IMR-90 (cell line): ENCODE data around the gene SPTB. TPM values are rescaled to one million over a fixed set of nuclear protein-coding genes. Genes with fewer than 3 reads are reported as not detected.

Source experiments
- ATAC-seq: fragments of 200-7000 bp; cut with Tn5 transposase; 2 replicates; pipeline ENCODE4 v1.9.1; 2020; ENCODE audit warnings: low read depth, mild to moderate bottlenecking, moderate library complexity
- BruUV-seq: library from RNA; stranded (reverse); fragments of 400-500 nt; replicated peaks from 2 replicates; lab custom pipeline; 2021; lab: Mats Ljungman, UMichigan
- CTCF ChIA-PET: fragments of 300-600 bp; formaldehyde crosslinking; extraction: SDS; loops from one replicate; lab custom pipeline; 2021; ENCODE audit warnings: antibody characterized with exemption; lab: Yijun Ruan, JAX
- POLR2A ChIA-PET: fragments of 300-600 bp; sonication (Branson Sonifier 250); formaldehyde crosslinking; loops from one replicate; lab custom pipeline; 2022; ENCODE audit warnings: antibody characterized with exemption; ENCODE audit not compliant: unreplicated experiment; lab: Charles Lee
- DNase-seq: peaks from one replicate; pipeline ENCODE4 v3.0.0; 2013
- H2AFZ ChIP-seq: replicated peaks from 2 replicates; pipeline ENCODE3; 2013; ENCODE audit warnings: low read length, mild to moderate bottlenecking; ENCODE audit not compliant: poor library complexity
- H2AK5ac ChIP-seq: 2 replicates; pipeline ENCODE4 v1.6.1; 2013; ENCODE audit warnings: low read depth, low read length, inconsistent platforms
- H2AK9ac ChIP-seq: replicated peaks from 2 replicates; pipeline ENCODE3; 2013; ENCODE audit warnings: mild to moderate bottlenecking, low read depth, low read length, moderate library complexity; ENCODE audit not compliant: poor library complexity
- H2BK120ac ChIP-seq: 2 replicates; pipeline ENCODE4 v1.6.1; 2013; ENCODE audit warnings: low read depth, low read length, inconsistent platforms
- H2BK15ac ChIP-seq: 3 replicates; pipeline ENCODE4 v1.6.1; 2013; ENCODE audit warnings: low read depth, low read length, inconsistent platforms
- H2BK20ac ChIP-seq: 2 replicates; pipeline ENCODE4 v1.6.1; 2013; ENCODE audit warnings: low read depth, mild to moderate bottlenecking, inconsistent platforms, low read length, moderate library complexity
- H2BK5ac ChIP-seq: 2 replicates; pipeline ENCODE4 v1.6.1; 2013; ENCODE audit warnings: mild to moderate bottlenecking, low read depth, low read length, inconsistent platforms; ENCODE audit not compliant: poor library complexity, severe bottlenecking
- H3K14ac ChIP-seq: replicated peaks from 2 replicates; pipeline ENCODE4 v1.6.1; 2013; ENCODE audit warnings: low read depth, low read length, inconsistent platforms
- H3K18ac ChIP-seq: 2 replicates; pipeline ENCODE4 v1.6.1; 2013; ENCODE audit warnings: low read depth, low read length, control low read depth
- H3K23ac ChIP-seq: 2 replicates; pipeline ENCODE4 v1.6.1; 2013; ENCODE audit warnings: low read depth, low read length, inconsistent platforms
- H3K27ac ChIP-seq: 2 replicates; pipeline ENCODE4 v1.5.1; 2013; ENCODE audit warnings: mild to moderate bottlenecking, control low read depth, low read length; ENCODE audit not compliant: insufficient read depth
- H3K27me3 ChIP-seq: 2 replicates; pipeline ENCODE4 v1.6.1; 2013; ENCODE audit warnings: low read length; ENCODE audit not compliant: control insufficient read depth, insufficient read depth
- H3K36me3 ChIP-seq: 2 replicates; pipeline ENCODE4 v1.6.1; 2013; ENCODE audit warnings: low read length, mixed read lengths; ENCODE audit not compliant: control insufficient read depth, insufficient read depth
- H3K4ac ChIP-seq: 2 replicates; pipeline ENCODE4 v1.6.1; 2013; ENCODE audit warnings: low read depth, low read length, inconsistent platforms
- H3K4me1 ChIP-seq: 2 replicates; pipeline ENCODE4 v1.6.1; 2013; ENCODE audit warnings: low read length, mixed read lengths; ENCODE audit not compliant: control insufficient read depth, insufficient read depth
- H3K4me2 ChIP-seq: 2 replicates; pipeline ENCODE4 v1.6.1; 2013; ENCODE audit warnings: low read depth, mild to moderate bottlenecking, control low read depth, low read length, moderate library complexity
- H3K4me3 ChIP-seq: 2 replicates; pipeline ENCODE4 v1.5.1; 2013; ENCODE audit warnings: low read depth, mild to moderate bottlenecking, control low read depth, low read length, moderate library complexity; ENCODE audit not compliant: insufficient read depth
- H3K56ac ChIP-seq: 2 replicates; pipeline ENCODE4 v1.6.1; 2013; ENCODE audit warnings: low read length, inconsistent platforms; ENCODE audit not compliant: insufficient read depth; ENCODE audit errors: extremely low read depth
- H3K79me1 ChIP-seq, 2 experiments: 2 replicates each; pipeline ENCODE4 v1.6.1; 2013; ENCODE audit warnings: low read length in 2 of 2, inconsistent platforms in 1 of 2, low read depth in 1 of 2
- H3K9ac ChIP-seq: 2 replicates; pipeline ENCODE4 v1.6.1; 2013; ENCODE audit warnings: low read depth, low read length, control low read depth
- H3K9me1 ChIP-seq: 2 replicates; pipeline ENCODE4 v1.6.1; 2013; ENCODE audit warnings: low read length, inconsistent platforms; ENCODE audit not compliant: insufficient read depth
- H3K9me3 ChIP-seq: 2 replicates; pipeline ENCODE4 v1.6.1; 2013; ENCODE audit warnings: low read length; ENCODE audit not compliant: control insufficient read depth, insufficient read depth
- H4K20me1 ChIP-seq: 2 replicates; pipeline ENCODE4 v1.6.1; 2013; ENCODE audit warnings: low read length, inconsistent platforms; ENCODE audit not compliant: insufficient read depth
- H4K5ac ChIP-seq: 2 replicates; pipeline ENCODE4 v1.6.1; 2013; ENCODE audit warnings: mild to moderate bottlenecking, low read depth, low read length, control low read depth
- H4K8ac ChIP-seq, 2 experiments: 2 replicates each; pipeline ENCODE4 v1.6.1; 2013; ENCODE audit warnings: low read depth in 2 of 2, low read length in 2 of 2, control low read depth in 1 of 2, inconsistent platforms in 1 of 2
- H4K91ac ChIP-seq: 2 replicates; pipeline ENCODE4 v1.6.1; 2013; ENCODE audit warnings: low read depth, low read length, inconsistent platforms; ENCODE audit not compliant: insufficient read depth
- CHD1 ChIP-seq: IDR thresholded peaks from 2 replicates; pipeline ENCODE4 v1.6.1; 2012; ENCODE audit warnings: low read depth, low read length, improper control_type of control experiment
- MAFK ChIP-seq: IDR thresholded peaks from 2 replicates; pipeline ENCODE4 v1.6.1; 2012; ENCODE audit warnings: low read depth, low read length, improper control_type of control experiment
- MAZ ChIP-seq: IDR thresholded peaks from 2 replicates; pipeline ENCODE4 v1.6.1; 2012; ENCODE audit warnings: low read depth, mild to moderate bottlenecking, low read length, improper control_type of control experiment, moderate library complexity, borderline replicate concordance
- MXI1 ChIP-seq: IDR thresholded peaks from 2 replicates; pipeline ENCODE4 v1.6.1; 2012; ENCODE audit warnings: low read depth, mild to moderate bottlenecking, low read length, moderate library complexity, borderline replicate concordance
- NFE2L2 ChIP-seq: fragments of 150-350 bp; IDR thresholded peaks from 2 replicates; pipeline ENCODE4 v1.6.1; 2016; ENCODE audit warnings: low read depth, mild to moderate bottlenecking, low read length
- POLR2A ChIP-seq: IDR thresholded peaks from 2 replicates; pipeline ENCODE4 v1.6.1; 2012; ENCODE audit warnings: mild to moderate bottlenecking, low read depth, low read length
- RAD21 ChIP-seq: IDR thresholded peaks from 2 replicates; pipeline ENCODE4 v1.6.1; 2012; ENCODE audit warnings: low read length, improper control_type of control experiment
- RCOR1 ChIP-seq: IDR thresholded peaks from 2 replicates; pipeline ENCODE4 v1.6.1; 2012; ENCODE audit warnings: mild to moderate bottlenecking, low read length, improper control_type of control experiment; ENCODE audit not compliant: insufficient replicate concordance
- RFX5 ChIP-seq: IDR thresholded peaks from 2 replicates; pipeline ENCODE4 v1.8.0; 2012; ENCODE audit warnings: low read depth, mild to moderate bottlenecking, low read length, moderate library complexity
- SMC3 ChIP-seq: fragments of 150-350 bp; IDR thresholded peaks from 2 replicates; pipeline ENCODE4 v1.6.1; 2016; ENCODE audit warnings: low read depth, mild to moderate bottlenecking, antibody characterized with exemption, low read length, moderate library complexity
- WGBS, 2 experiments: methylation state at CpG; one replicate each; pipeline versions ENCODE4 v1.1.5 to v1.1.7; 2013; ENCODE audit warnings: missing lambda C conversion rate in 2 of 2; ENCODE audit not compliant: insufficient read length in 1 of 2; ENCODE audit errors: extremely low coverage in 2 of 2; 5-methylcytosine and 5-hydroxymethylcytosine counted together
- dilution Hi-C: fragments of 300-500 bp; cut with HindIII; formaldehyde crosslinking; loops from one replicate; pipeline ENCODE4 v1.14.3; 2018; ENCODE audit warnings: low sequenced_read_pairs; ENCODE audit not compliant: unreplicated experiment
- in situ Hi-C: fragments of 300-500 bp; cut with MboI; formaldehyde crosslinking; loops from 3 replicates; pipeline ENCODE4 v1.14.3; 2019; ENCODE audit warnings: low sequenced_read_pairs, inconsistent platforms, mixed read lengths
- intact Hi-C: fragments of 100-400 bp; cut with micrococcal nuclease; formaldehyde crosslinking; loops from 2 replicates; pipeline ENCODE4 v1.10.0; 2022
- polyA plus RNA-seq, 3 experiments: library from polyadenylated mRNA; depleted of rRNA; stranded (reverse); fragments of >200 nt; gene quantifications; 2 replicates each; pipeline ENCODE4 v1.2.3, GENCODE V29; 2012; ENCODE audit warnings: low replicate concordance in 1 of 3
- total RNA-seq: library from RNA; depleted of rRNA; stranded (reverse); fragments of >200 nt; gene quantifications from 2 replicates; pipeline ENCODE4 v1.2.3, GENCODE V29; 2012
- TF ChIP-seq, protein P1 (sequence below): fragments of 150-350 bp; IDR thresholded peaks from 2 replicates; pipeline ENCODE4 v1.6.1; 2017; ENCODE audit warnings: mild to moderate bottlenecking, antibody characterized with exemption, low read length, low read depth

Gene SPTB
- total and polyA plus RNA-seq, 2 of the 4 experiments (the other 2 are of a cell fraction): under 0.01 to 0.07 TPM

DNA sequence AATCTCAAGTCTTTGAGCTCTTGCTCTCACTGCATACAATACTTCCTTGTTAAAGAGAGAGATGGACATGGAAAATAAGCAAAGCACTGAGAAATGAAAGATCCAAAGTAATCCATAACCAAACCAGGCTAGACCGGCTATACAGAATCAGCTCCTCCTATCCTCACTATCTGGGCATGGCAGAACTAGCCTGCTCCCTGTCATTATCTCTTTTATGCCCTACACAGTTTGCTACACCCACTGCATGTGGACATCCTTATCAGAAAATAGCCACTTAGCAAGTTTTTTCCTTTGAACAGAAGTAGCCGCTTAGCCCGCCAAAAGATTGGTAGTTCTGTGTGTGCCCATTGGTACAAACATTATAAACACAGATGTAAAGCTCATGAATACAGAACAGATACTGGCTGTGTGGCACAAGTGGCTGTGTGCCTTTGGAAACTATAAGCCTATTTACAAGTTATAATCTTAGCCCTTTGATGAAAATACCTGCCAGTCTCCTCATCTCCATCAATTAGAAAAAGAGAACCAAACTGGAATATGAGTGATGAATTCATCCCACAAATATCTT lies 34.7 kb downstream of the SPTB start:
- TF ChIP-seq, protein P1, sequence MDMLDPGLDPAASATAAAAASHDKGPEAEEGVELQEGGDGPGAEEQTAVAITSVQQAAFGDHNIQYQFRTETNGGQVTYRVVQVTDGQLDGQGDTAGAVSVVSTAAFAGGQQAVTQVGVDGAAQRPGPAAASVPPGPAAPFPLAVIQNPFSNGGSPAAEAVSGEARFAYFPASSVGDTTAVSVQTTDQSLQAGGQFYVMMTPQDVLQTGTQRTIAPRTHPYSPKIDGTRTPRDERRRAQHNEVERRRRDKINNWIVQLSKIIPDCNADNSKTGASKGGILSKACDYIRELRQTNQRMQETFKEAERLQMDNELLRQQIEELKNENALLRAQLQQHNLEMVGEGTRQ: no peak
- TF ChIP-seq MAFK (no peak), RFX5 (no peak), RAD21 (no peak), SMC3 (no peak), MXI1 (no peak), POLR2A (no peak), NFE2L2 (no peak), CHD1 (no peak), RCOR1 (no peak), MAZ (no peak)
- intact Hi-C loops: no loop called here
- WGBS, 2 experiments: no CpG with 5 or more reads among the region's 3 CpGs

More for the DNA sequence above, 34.7 kb downstream of the SPTB start:
- Histone ChIP-seq H3K14ac (no peak overlapping the region), H2AK9ac (no peak overlapping the region), H2BK15ac (no peak overlapping the region), H3K4me2 (no peak overlapping the region), H3K4me1 (peaks cover 2% of the 10 kb centered on the region), H2BK120ac (no peak overlapping the region), H4K20me1 (no peaks in the 10 kb centered on the region), H3K9me3 (no peaks in the 10 kb centered on the region), H2AK5ac (no peak overlapping the region), H4K5ac (no peak overlapping the region), H2BK5ac (no peak overlapping the region), H3K9ac (no peak overlapping the region), H2AFZ (no peak overlapping the region), H3K9me1 (no peaks in the 10 kb centered on the region; the same call in 1 of the 2 replicates), H3K27ac (no peak overlapping the region), H3K23ac (no peak overlapping the region), H3K4ac (no peak overlapping the region), H4K91ac (no peak overlapping the region), H3K36me3 (no peaks in the 10 kb centered on the region), H3K27me3 (peaks cover 50% of the 10 kb centered on the region), H3K18ac (no peak overlapping the region), H2BK20ac (no peak overlapping the region), H3K56ac (no peak overlapping the region), H3K79me1 (no peaks in the 10 kb centered on the region), H3K4me3 (no peak overlapping the region), H4K8ac (no peak overlapping the region)
- dilution Hi-C loops (no loop called here), in situ Hi-C loops (no loop called here)
- BruUV-seq: no TSS peak
- POLR2A ChIA-PET: no interaction called here
- ATAC-seq (no peak), DNase-seq (no peak)
- CTCF ChIA-PET: interaction anchor here (1.0 kb wide), 1 partner anchor 47 kb away, joined by 3 read pairs; no protein-coding TSS in a partner anchor
